AG04450 (cell line): ENCODE data around the gene AWAT1. TPM values are rescaled to one million over a fixed set of nuclear protein-coding genes. Genes with fewer than 3 reads are reported as not detected.
"Not testable (repeated sequence)": the region's sequence is repeated elsewhere in the genome, so short reads cannot be mapped to it uniquely, and the experiment has no call there.

Experiments
- CTCF ChIA-PET: fragments of 300-600, 350-600 bp; formaldehyde crosslinking; extraction: SDS; loops from one replicate; lab custom pipeline; 2022; ENCODE audit warnings: antibody characterized with exemption, inconsistent platforms; lab: Charles Lee
- POLR2A ChIA-PET: fragments of 350-600 bp; formaldehyde crosslinking; extraction: SDS; loops from one replicate; lab custom pipeline; 2021; ENCODE audit warnings: antibody characterized with exemption, inconsistent platforms; lab: Yijun Ruan, JAX
- DNase-seq: peaks from one replicate; pipeline ENCODE4 v3.0.0-alpha.2; 2011; ENCODE audit warnings: low read depth, low spot score
- H3K27ac ChIP-seq: one replicate; pipeline ENCODE4 v1.5.1; 2012; ENCODE audit warnings: low read depth, low read length, control low read depth
- H3K27me3 ChIP-seq: one replicate; pipeline ENCODE4 v1.6.0; 2012; ENCODE audit warnings: low read length; ENCODE audit not compliant: control insufficient read depth, insufficient read depth
- H3K4me3 ChIP-seq: 2 replicates; pipeline ENCODE4 v1.5.1; 2011; ENCODE audit warnings: mild to moderate bottlenecking, low read depth, low read length, control low read depth
- H3K9me3 ChIP-seq: 2 replicates; pipeline ENCODE4 v1.5.1; 2012; ENCODE audit warnings: low read length; ENCODE audit not compliant: control insufficient read depth, insufficient read depth
- polyA plus RNA-seq: library from polyadenylated mRNA; depleted of rRNA; stranded (reverse); fragments of >200 nt; gene quantifications from 2 replicates; pipeline ENCODE4 v1.2.3, GENCODE V29; 2011
- TF ChIP-seq, protein P1 (sequence below): IDR thresholded peaks from 2 replicates; pipeline ENCODE4 v1.5.1; 2011; ENCODE audit warnings: low read depth, low read length, control low read depth, inconsistent platforms

Gene AWAT1
- polyA plus RNA-seq, 1 experiment = not detected

DNA sequence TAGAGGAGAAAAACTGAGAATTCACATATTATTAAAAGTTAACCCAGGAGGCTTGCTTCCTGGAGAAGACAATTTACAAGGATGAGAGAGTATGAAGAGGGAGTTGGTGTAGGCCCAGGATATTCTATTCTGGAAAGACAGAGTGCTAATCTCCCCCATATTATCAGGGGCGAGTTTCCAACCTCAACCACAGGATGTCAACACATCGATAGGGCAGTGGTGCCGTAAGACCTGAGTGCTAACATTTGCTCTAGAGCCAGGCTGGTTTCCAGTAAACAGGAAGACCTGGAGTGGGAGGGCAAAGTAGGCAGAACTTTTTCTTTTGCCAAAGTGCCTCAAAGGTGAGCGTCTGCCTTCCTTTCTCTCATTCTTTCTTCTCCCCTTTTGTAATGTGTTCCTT is 2.8 kb upstream of the AWAT1 start:
- DNase-seq = no peak
- H3K4me3 ChIP-seq = no peak overlapping the region
- TF ChIP-seq, protein P1, sequence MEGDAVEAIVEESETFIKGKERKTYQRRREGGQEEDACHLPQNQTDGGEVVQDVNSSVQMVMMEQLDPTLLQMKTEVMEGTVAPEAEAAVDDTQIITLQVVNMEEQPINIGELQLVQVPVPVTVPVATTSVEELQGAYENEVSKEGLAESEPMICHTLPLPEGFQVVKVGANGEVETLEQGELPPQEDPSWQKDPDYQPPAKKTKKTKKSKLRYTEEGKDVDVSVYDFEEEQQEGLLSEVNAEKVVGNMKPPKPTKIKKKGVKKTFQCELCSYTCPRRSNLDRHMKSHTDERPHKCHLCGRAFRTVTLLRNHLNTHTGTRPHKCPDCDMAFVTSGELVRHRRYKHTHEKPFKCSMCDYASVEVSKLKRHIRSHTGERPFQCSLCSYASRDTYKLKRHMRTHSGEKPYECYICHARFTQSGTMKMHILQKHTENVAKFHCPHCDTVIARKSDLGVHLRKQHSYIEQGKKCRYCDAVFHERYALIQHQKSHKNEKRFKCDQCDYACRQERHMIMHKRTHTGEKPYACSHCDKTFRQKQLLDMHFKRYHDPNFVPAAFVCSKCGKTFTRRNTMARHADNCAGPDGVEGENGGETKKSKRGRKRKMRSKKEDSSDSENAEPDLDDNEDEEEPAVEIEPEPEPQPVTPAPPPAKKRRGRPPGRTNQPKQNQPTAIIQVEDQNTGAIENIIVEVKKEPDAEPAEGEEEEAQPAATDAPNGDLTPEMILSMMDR = no peak
- POLR2A ChIA-PET = no interaction called here
- H3K27ac ChIP-seq = no peak overlapping the region
- CTCF ChIA-PET = no interaction called here
- H3K27me3 ChIP-seq = no peaks in the 10 kb centered on the region
- no peaks in the 10 kb centered on the region for H3K9me3 ChIP-seq

DNA sequence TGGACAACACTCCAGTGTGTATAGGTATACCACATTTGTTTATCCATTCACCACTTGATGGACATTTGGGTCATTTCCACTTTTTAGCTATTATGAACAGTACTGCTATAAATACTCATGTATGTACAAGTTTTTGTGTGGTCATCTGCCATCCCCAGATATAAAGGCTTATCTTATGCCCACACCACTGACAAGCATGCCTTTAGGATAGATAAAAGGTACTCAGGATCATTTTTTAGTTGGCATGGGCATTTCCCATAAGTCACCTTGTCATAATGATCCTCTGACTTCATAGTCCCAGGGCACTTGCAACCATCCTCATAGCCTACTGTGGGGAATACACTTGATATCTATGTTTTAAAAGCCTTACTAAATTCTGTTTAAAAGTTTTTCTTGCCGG is 6.3 kb downstream of the AWAT1 start:
- CTCF ChIA-PET = no interaction called here
- POLR2A ChIA-PET = no interaction called here
- H3K9me3 ChIP-seq = no peaks in the 10 kb centered on the region
- H3K27ac ChIP-seq = no peak overlapping the region
- no peaks in the 10 kb centered on the region for H3K27me3 ChIP-seq
- no peak for DNase-seq
- TF ChIP-seq, protein P1 = no peak
- H3K4me3 ChIP-seq = no peak overlapping the region

DNA sequence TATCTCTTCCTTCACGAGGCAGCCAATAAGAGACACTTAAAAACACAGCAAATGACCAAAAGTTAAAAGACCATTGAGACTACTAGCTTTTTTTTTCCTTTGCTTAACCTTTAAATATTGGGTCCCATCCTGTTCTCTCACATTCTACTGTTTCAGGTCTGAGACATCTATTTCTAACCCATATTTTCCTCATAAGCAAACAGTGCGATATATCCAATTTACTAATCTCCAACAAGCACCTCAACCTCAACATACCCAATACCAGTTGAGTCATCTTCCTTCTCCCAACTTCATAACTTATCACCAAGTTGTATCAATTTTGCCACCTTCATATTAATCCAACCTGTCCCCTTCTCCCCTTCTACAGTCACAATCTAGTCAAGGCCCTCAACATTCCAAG is 7.0 kb downstream of the AWAT1 start:
- TF ChIP-seq, protein P1 = no peak
- H3K4me3 ChIP-seq = no peak overlapping the region
- ChIA-PET POLR2A (no interaction called here), CTCF (no interaction called here)
- no peaks in the 10 kb centered on the region for H3K27me3 ChIP-seq
- H3K27ac ChIP-seq = no peak overlapping the region
- no peak for DNase-seq
- H3K9me3 ChIP-seq = no peaks in the 10 kb centered on the region

DNA sequence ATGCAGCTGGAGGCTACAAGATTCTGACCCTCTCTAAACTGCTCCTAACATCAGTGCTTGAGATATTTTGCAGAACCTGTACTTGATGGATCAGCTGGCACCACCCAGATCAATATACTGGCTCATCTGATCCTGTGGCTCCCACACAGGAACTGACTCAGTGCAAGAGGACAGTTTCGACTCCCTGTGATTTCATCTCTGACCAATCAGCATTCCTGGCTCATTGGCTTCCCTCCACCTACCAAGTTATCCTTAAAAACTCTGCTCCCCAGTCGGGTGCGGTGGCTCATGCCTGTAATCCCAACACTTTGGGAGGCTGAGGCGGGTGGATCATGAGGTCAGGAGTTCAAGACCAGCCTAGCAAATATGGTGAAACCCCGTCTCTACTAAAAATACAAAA is 9.1 kb downstream of the AWAT1 start:
- H3K27ac ChIP-seq, POLR2A ChIA-PET, H3K4me3 ChIP-seq, DNase-seq, H3K27me3 ChIP-seq, CTCF ChIA-PET, H3K9me3 ChIP-seq: not testable (repeated sequence)

DNA sequence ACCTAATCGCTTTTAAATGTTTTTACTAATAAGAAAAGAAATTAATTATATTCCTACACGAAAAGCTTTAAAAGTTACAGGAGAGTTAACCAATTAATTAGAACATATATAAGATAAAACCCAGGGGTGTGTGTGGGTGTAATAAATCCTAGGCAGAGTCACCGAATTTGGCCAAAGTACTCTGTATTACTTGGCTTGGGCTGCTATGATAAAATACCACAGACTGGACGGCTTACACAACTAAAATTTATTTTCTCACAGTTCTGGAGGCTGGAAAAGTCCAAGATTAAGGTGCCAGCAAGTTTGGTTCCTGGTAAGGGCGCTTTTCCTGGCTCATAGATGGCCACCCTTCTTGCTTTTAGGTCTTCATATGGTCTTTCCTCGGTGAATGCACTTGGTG is 10.4 kb downstream of the AWAT1 start:
- DNase-seq = no peak
- TF ChIP-seq, protein P1 = no peak
- POLR2A ChIA-PET = no interaction called here
- Histone ChIP-seq H3K27ac (no peak overlapping the region), H3K27me3 (no peaks in the 10 kb centered on the region), H3K9me3 (no peaks in the 10 kb centered on the region), H3K4me3 (no peak overlapping the region)
- CTCF ChIA-PET = no interaction called here

DNA sequence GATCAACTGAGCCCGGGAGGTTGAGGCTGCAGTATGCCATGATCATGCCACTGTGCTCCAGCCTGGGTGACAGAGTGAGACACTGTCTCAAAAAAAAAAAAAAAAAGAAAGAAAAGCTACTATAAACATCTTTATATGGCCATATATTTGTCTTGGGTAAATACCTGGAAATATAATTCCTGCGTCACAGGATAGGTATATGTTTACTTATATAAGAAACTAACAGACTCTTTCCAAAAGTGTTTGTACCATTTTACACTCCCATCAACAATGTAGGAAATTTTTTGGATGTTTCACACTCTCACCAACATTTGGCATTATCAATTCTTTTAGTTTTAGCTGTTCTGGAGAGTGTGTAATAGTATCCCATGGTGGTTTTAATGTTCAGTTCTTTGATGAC is 12.8 kb downstream of the AWAT1 start:
- TF ChIP-seq, protein P1 = no peak
- no peak for DNase-seq
- Histone ChIP-seq H3K9me3 (no peaks in the 10 kb centered on the region), H3K27ac (no peak overlapping the region), H3K27me3 (no peaks in the 10 kb centered on the region), H3K4me3 (no peak overlapping the region)
- ChIA-PET CTCF (no interaction called here), POLR2A (no interaction called here)
